ENCODE data around the gene GLMP. TPM values are rescaled to one million over a fixed set of nuclear protein-coding genes. Genes with fewer than 3 reads are reported as not detected.

The GLMP gene
- total RNA-seq, 1 donor from 2014 or later, result 14.2 TPM

DNA sequence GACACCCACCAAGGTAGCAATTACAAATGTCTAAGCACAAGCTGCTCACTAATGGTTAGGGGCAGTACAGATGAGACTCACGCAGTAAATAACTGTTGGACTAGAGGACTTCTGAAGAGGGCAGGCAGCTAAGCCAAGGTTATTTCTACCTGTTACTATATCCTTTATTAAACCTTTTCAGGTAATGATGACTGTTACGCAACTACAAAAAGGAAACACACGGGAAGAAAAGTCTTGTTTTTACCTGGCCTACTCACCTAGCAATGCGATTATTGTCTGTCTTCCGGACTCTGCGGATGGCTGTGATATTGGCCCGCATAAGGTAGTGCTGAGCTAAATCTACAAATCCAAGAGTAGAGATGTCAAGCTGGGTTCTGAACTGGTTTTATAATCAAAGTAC, 21.4 kb upstream of the GLMP start:
- intact Hi-C loops (cut with micrococcal nuclease), result no loop called here
- no peaks in the 10 kb centered on the region for H3K4me1 ChIP-seq
- no peaks in the 10 kb centered on the region for H3K9me3 ChIP-seq (replicated peaks)
- H3K4me3 ChIP-seq, result no peak overlapping the region
- no peaks in the 10 kb centered on the region for H3K27me3 ChIP-seq (ENCODE audit: low read depth)
- no peak overlapping the region for H3K27ac ChIP-seq (replicated peaks)
- peaks cover 100% of the 10 kb centered on the region for H3K36me3 ChIP-seq
- TF ChIP-seq CTCF (IDR thresholded peaks at IDR 0.05; ENCODE audit: borderline replicate concordance), result no peak
- no peak for DNase-seq

- peaks cover 99% of the 10 kb centered on the region for H3K36me3 ChIP-seq
Observed at GRCh38 chr1:156310962-156311361, 15.5 kb upstream of the GLMP start.

GRCh38 chr1:156308078-156308477, 12.6 kb upstream of the GLMP start:
- Histone ChIP-seq H3K27me3 (ENCODE audit: low read depth) (no peaks in the 10 kb centered on the region), H3K9me3 (replicated peaks) (no peaks in the 10 kb centered on the region), H3K4me3 (no peak overlapping the region), H3K36me3 (peaks cover 84% of the 10 kb centered on the region), H3K27ac (replicated peaks) (no peak overlapping the region), H3K4me1 (no peaks in the 10 kb centered on the region)
- DNase-seq, result no peak
- intact Hi-C loops (cut with micrococcal nuclease), result no loop called here
- no peak for TF ChIP-seq CTCF (IDR thresholded peaks at IDR 0.05; ENCODE audit: borderline replicate concordance)

More at GRCh38 chr1:156310962-156311361, 15.5 kb upstream of the GLMP start:
- TF ChIP-seq CTCF (IDR thresholded peaks at IDR 0.05; ENCODE audit: borderline replicate concordance), result no peak
- Histone ChIP-seq H3K9me3 (replicated peaks) (no peaks in the 10 kb centered on the region), H3K4me3 (no peak overlapping the region), H3K27me3 (ENCODE audit: low read depth) (no peaks in the 10 kb centered on the region), H3K4me1 (no peaks in the 10 kb centered on the region), H3K27ac (replicated peaks) (no peak overlapping the region)
- no peak for DNase-seq
- intact Hi-C loops (cut with micrococcal nuclease), result no loop called here

- no peak for TF ChIP-seq CTCF (IDR thresholded peaks at IDR 0.05; ENCODE audit: borderline replicate concordance)
- Histone ChIP-seq H3K27me3 (ENCODE audit: low read depth) (no peaks in the 10 kb centered on the region), H3K4me3 (no peak overlapping the region), H3K36me3 (peaks cover 56% of the 10 kb centered on the region), H3K27ac (replicated peaks) (no peak overlapping the region), H3K4me1 (no peaks in the 10 kb centered on the region), H3K9me3 (replicated peaks) (no peaks in the 10 kb centered on the region)
- DNase-seq, result no peak
- intact Hi-C loops (cut with micrococcal nuclease), result no loop called here
Observed at GRCh38 chr1:156305215-156305614, 9.7 kb upstream of the GLMP start.

DNA sequence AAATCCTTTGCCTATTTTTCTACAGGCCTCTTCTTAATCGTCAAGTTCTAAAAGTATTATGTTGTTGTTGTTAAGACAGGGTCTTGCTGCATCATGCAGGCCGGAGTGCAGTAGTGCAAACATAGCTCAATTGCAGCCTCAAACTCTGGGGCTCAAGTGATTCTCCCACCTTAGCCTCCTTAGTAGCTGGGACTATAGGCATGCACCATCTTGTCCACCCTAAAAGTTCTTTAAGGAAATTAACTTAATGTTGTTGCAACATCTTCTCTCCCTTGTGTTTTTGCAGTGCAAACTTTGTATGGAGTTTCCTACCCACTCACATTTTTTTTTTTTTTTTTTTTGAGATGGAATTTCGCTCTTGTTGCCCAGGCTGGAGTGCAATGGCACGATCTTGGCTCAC, 7.8 kb upstream of the GLMP start:
- H3K4me1 ChIP-seq, result no peaks in the 10 kb centered on the region
- no peak for DNase-seq
- no peak for TF ChIP-seq CTCF (IDR thresholded peaks at IDR 0.05; ENCODE audit: borderline replicate concordance)
- H3K9me3 ChIP-seq (replicated peaks), result no peaks in the 10 kb centered on the region
- no peak overlapping the region for H3K27ac ChIP-seq (replicated peaks)
- H3K27me3 ChIP-seq (ENCODE audit: low read depth), result no peaks in the 10 kb centered on the region
- intact Hi-C loops (cut with micrococcal nuclease), result no loop called here
- H3K4me3 ChIP-seq, result no peak overlapping the region
- peaks cover 36% of the 10 kb centered on the region for H3K36me3 ChIP-seq
